Prostate gland (tissue), 2 donors: Measurements from ENCODE around the gene CACNA2D4. TPM values are rescaled to one million over a fixed set of nuclear protein-coding genes. Genes with fewer than 3 reads are reported as not detected.

ENCODE experiments used
- DNase-seq: peaks from one replicate; pipeline ENCODE4 v3.0.0-alpha.2; 2019; ENCODE audit warnings: low spot score
- H3K27ac ChIP-seq, 2 donors: fragments of 200-600 bp; sonication (generic); 2 replicates each; pipeline ENCODE4 v1.5.1; 2017 to 2019
- H3K27me3 ChIP-seq: fragments of 200-600 bp; sonication (generic); replicated peaks from 2 replicates; pipeline ENCODE4 v1.5.1; 2019; ENCODE audit not compliant: insufficient read depth
- H3K36me3 ChIP-seq, 2 donors: fragments of 200-600 bp; sonication (generic); 1 replicate in 1 of 2; 2 replicates in 1 of 2; pipeline versions ENCODE4 v1.5.1 to v1.8.1; 2017 to 2019
- H3K4me1 ChIP-seq: fragments of 200-600 bp; sonication (generic); replicated peaks from 2 replicates; pipeline ENCODE4 v1.5.1; 2019
- H3K4me3 ChIP-seq, 2 donors: fragments of 200-600 bp; sonication (generic); 2 replicates each; pipeline ENCODE4 v1.5.1; 2017 to 2019
- H3K9me3 ChIP-seq: fragments of 200-600 bp; sonication (generic); 2 replicates; pipeline ENCODE4 v1.5.1; 2017
- POLR2A ChIP-seq: fragments of 450-650 bp; IDR thresholded peaks from one replicate; pipeline ENCODE4 v1.6.1; 2016; ENCODE audit warnings: antibody characterized with exemption, mild to moderate bottlenecking
- POLR2AphosphoS5 ChIP-seq: sonication (generic); formaldehyde crosslinking; IDR thresholded peaks from one replicate; pipeline ENCODE4 v1.6.1; 2017; ENCODE audit warnings: antibody characterized with exemption
- WGBS: methylation state at CpG from one replicate; pipeline ENCODE4 v1.1.5; 2018; 5-methylcytosine and 5-hydroxymethylcytosine counted together
- intact Hi-C: fragments of 100-400 bp; cut with DNase I; formaldehyde crosslinking; loops from one replicate; pipeline ENCODE4 v1.14.2; 2022
- total RNA-seq, 2 donors: library from RNA; depleted of rRNA; stranded (reverse); fragments of >200 nt; gene quantifications; one replicate each; pipeline ENCODE4 v1.1.0, GENCODE V29; 2016
- TF ChIP-seq, protein P1 (sequence below), 4 experiments: fragments of 200-600 bp in 2 of 4; fragments of 450-650 bp in 2 of 4; sonication (generic) in 2 of 4; IDR thresholded peaks; 1 replicate in 3 of 4; 2 replicates in 1 of 4; pipeline ENCODE4 v1.5.1; 2016 to 2019; ENCODE audit warnings: antibody characterized with exemption in 4 of 4, mild to moderate bottlenecking in 2 of 4, moderate library complexity in 2 of 4

CACNA2D4 gene
- total RNA-seq, 2 donors from 2014 or later = 1.4 to 9.4 TPM

DNA sequence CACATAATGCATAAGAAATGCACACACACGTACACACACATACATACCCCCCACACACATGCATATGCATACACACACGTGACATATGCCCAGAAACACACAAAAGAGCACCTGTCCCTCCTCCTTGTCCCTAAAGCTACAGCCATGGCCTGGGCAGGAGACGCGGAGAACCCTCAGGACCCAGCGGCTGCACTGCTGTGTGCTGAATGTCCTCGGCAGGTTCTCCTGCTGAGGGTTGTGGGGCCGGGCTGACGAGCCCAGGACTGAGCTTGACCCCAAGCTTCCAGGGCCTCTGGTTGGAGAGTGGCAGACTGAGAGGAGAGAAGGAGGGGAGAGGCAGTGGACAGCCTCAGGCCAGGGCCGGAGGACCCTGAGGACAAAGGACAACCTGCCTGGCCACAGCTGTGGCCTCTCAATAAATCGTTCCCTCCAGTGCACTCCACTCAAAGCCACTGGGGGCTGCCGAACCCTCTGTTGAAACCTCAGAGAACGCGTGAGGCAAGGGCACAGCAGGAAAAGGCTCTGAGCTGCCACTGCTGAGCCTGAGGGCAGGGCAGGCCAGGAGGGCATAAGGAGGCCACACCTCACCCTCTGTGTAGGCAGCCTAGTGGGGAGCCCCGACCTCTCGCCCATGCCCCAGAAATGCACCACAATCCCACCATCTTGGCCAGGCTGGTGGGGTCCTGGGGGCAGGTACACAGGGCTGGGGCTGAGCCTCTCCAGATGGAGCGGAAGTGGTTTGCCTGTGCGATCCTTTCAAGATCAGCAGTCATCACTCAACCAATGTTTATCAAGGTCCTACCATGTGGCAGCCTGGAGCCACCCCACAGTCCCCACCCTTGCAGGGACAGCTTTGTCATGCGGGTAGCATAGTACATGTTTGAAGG lies 3.1 kb downstream of the CACNA2D4 start:
- Histone ChIP-seq H3K4me1 (no peaks in the 10 kb centered on the region), H3K36me3 (no peaks in the 10 kb centered on the region), H3K27ac (no peak overlapping the region), H3K4me3 (no peak overlapping the region), H3K27me3 (no peaks in the 10 kb centered on the region), H3K9me3 (no peaks in the 10 kb centered on the region)
- intact Hi-C loops = no loop called here
- DNase-seq = no peak
- WGBS = 86% methylated on average over 17 of the region's 18 CpGs
- TF ChIP-seq, protein P1, sequence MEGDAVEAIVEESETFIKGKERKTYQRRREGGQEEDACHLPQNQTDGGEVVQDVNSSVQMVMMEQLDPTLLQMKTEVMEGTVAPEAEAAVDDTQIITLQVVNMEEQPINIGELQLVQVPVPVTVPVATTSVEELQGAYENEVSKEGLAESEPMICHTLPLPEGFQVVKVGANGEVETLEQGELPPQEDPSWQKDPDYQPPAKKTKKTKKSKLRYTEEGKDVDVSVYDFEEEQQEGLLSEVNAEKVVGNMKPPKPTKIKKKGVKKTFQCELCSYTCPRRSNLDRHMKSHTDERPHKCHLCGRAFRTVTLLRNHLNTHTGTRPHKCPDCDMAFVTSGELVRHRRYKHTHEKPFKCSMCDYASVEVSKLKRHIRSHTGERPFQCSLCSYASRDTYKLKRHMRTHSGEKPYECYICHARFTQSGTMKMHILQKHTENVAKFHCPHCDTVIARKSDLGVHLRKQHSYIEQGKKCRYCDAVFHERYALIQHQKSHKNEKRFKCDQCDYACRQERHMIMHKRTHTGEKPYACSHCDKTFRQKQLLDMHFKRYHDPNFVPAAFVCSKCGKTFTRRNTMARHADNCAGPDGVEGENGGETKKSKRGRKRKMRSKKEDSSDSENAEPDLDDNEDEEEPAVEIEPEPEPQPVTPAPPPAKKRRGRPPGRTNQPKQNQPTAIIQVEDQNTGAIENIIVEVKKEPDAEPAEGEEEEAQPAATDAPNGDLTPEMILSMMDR (IDR thresholded peaks at IDR 0.05) = no peak
- TF ChIP-seq POLR2A (no peak), POLR2AphosphoS5 (no peak)

DNA sequence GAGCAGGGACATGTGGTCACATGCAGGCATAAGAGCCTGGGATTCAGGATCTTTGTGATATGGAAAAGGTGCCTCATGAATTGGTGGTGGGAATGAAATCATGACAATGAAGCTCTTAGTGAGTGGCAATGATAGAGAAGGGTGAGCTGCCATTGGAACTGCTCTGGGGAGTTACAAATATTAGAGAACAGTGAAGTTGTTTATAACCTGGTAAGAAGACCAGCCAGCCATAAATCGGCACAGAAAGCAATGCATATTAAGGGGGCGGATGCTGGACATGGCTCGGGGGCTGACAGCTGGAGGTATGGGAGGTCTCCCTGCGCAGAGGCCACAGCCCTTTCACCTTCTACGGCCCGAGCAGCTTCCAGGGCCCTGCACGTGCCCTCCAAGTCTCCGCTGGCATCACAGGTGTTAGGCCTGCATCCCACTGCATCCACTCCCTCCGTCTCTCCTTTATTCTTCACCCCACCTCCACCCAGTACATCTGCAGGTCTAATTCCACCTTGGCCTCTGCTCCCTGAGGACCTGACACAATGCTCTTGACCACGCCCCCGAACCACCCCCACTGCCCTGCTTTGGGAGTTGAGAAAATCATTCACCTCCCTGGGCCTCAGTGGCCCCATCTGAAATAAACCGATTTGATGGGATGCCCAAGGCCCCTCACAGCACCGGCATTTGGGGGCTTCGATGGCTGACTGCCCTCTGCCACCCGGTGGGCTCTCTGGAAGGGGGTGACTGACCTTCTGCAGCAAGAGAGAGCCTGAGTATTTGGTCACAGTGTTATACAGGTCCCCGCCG lies 4.1 kb downstream of the CACNA2D4 start:
- Histone ChIP-seq H3K27ac (no peak overlapping the region), H3K27me3 (no peaks in the 10 kb centered on the region), H3K4me1 (no peaks in the 10 kb centered on the region), H3K36me3 (no peaks in the 10 kb centered on the region), H3K9me3 (no peaks in the 10 kb centered on the region), H3K4me3 (no peak overlapping the region)
- DNase-seq = no peak
- TF ChIP-seq POLR2A (no peak), POLR2AphosphoS5 (no peak)
- TF ChIP-seq, protein P1 (IDR thresholded peaks at IDR 0.05) = no peak
- intact Hi-C loops = no loop called here
- WGBS = 85% methylated on average over 17 of the region's 17 CpGs

DNA sequence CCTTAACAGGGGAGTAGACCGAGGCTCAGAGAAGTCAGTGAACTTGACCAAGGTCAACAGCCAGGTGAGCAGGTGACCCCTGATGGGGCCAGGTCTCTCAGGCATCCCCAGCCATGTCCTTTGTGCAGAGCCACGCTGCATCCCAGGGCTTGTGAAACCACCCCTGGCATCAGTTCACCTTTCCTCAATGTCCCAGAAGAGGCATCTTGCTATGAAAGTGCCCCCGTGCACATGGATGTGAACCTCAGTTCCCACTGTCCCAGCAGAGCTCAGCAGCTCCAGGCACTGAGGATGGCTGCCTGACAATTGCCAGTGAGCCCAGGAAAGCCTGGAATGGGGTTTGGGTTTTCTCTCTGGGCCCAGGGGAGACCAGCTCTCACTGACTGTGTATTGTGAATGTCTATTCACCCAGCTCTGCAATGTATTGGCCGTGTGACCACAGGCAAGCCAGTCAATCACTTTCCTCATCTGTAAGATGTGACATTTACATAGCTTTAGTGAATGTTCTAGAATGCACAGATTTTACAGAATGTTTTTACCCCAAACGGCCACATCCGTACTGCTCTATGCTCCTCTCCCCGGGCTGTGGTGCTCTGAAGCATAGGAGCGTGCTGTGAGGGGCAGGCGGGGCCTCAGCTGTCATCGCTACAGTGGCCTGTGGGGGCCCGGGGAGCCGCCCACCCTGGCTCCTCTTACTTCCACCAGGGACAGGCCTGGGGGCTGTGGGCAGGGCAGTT lies 4.9 kb downstream of the CACNA2D4 start:
- Histone ChIP-seq H3K27me3 (no peaks in the 10 kb centered on the region), H3K27ac (no peak overlapping the region), H3K4me3 (no peak overlapping the region), H3K36me3 (no peaks in the 10 kb centered on the region), H3K4me1 (no peaks in the 10 kb centered on the region), H3K9me3 (no peaks in the 10 kb centered on the region)
- intact Hi-C loops = no loop called here
- TF ChIP-seq POLR2AphosphoS5 (no peak), POLR2A (no peak)
- TF ChIP-seq, protein P1 (IDR thresholded peaks at IDR 0.05) = no peak
- WGBS = 69% methylated on average over 12 of the region's 12 CpGs
- DNase-seq = peak; percentile 3

DNA sequence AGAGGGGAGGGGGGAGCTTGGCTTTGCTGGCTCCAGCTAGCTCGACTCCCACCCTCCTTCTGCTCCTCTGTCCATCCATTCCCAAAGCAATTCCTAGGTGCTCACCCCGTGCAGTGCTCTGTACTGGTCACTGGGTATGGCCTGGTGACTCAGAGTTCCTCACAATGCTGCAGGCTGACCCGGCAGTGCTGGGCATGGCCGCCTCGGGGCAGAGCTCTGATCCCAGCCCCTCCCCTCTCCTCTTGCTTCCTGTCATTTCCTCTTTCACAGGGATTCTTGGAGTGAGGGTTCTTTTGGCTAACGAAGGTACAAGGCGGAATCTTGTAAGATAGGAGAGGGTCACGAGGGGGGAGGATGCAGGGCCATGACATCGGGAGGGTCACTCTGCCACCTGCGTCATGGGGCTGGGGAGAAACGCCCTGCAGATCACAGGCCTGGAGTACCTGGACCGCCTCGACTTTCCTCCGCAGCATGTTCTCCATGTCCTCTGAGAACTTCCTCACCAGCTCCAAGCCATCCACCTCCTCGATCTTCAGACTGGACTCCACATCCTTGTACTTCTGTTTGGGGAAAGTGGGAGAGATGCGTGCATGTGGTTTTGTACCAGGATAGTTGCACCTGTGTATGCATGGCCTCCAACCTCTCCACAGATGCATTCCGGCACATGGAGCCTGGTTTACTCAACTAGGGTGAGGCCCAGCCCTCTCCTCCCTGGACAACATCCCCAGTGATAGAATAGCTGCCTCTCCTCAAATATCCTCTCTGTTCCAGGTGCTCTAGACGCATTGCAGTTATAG lies 5.7 kb downstream of the CACNA2D4 start:
- no peak for TF ChIP-seq POLR2AphosphoS5
- no peak for TF ChIP-seq POLR2A
- TF ChIP-seq, protein P1 (IDR thresholded peaks at IDR 0.05) = no peak
- H3K9me3 ChIP-seq = no peaks in the 10 kb centered on the region
- WGBS = 88% methylated on average over 18 of the region's 18 CpGs
- H3K4me3 ChIP-seq = no peak overlapping the region
- H3K4me1 ChIP-seq = no peaks in the 10 kb centered on the region
- no peaks in the 10 kb centered on the region for H3K36me3 ChIP-seq
- no peak for DNase-seq
- H3K27me3 ChIP-seq = no peaks in the 10 kb centered on the region
- intact Hi-C loops = no loop called here
- no peak overlapping the region for H3K27ac ChIP-seq
